OCI-M2 (cell line): Measurements from ENCODE around the gene NAV2.

ENCODE experiments used
- DNase-seq: peaks from one replicate; lab custom pipeline; 2025; ENCODE audit not compliant: unreplicated experiment; lab: John Stamatoyannopoulos, UW

NAV2 gene

GRCh38 chr11:19963697-19964387 lies 251.2 kb downstream of the NAV2 start:
- no peak for DNase-seq

GRCh38 chr11:19966441-19966840 lies 253.8 kb downstream of the NAV2 start:
- DNase-seq, result no peak

DNA sequence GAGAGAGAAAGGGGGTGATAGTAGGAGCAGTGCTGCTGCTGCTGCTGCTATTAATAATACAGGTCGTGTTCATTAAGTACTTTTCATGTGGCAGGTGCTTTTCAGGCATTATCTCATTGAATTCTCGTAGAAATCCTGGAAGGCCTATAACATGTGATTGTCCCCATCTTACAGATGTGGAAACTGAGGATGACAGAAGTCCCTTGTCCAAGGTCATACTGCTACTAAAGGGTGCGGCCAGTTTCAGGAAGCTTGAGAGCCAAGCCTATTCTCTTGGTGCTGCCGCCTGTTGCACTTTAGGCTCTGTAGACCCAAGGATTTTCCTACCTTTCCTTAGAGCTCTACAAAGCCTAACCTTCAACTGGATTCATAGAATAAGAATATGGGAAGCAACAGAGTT lies 254.3 kb downstream of the NAV2 start:
- DNase-seq, result no peak

GRCh38 chr11:19967787-19968186 lies 255.2 kb downstream of the NAV2 start:
- no peak for DNase-seq

DNA sequence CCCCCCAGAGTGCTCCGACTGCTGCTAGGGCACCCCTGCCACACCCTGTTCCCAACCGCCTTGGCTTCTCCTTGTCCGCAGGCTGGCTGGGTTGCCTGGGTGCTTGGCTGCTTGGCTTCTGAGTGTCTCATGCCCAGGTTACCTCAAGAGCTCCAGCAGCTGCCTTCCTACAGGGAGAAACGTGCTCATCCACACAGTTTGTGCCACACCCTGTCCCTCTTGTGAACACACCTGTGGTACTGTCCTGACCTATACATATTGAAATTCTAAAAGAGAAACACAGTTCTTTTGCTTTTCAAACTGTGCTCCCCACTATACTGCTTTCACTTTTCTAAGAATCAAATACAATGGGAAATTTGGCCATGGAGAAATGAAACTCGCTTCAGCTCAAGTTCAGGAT lies 256.2 kb downstream of the NAV2 start:
- no peak for DNase-seq

GRCh38 chr11:19970944-19971343 lies 258.3 kb downstream of the NAV2 start:
- DNase-seq, result no peak

- DNase-seq, result no peak
These were observed 259.5 kb downstream of the NAV2 start for GRCh38 chr11:19972091-19972490.

GRCh38 chr11:19972651-19973050 lies 260.0 kb downstream of the NAV2 start:
- no peak for DNase-seq

DNA sequence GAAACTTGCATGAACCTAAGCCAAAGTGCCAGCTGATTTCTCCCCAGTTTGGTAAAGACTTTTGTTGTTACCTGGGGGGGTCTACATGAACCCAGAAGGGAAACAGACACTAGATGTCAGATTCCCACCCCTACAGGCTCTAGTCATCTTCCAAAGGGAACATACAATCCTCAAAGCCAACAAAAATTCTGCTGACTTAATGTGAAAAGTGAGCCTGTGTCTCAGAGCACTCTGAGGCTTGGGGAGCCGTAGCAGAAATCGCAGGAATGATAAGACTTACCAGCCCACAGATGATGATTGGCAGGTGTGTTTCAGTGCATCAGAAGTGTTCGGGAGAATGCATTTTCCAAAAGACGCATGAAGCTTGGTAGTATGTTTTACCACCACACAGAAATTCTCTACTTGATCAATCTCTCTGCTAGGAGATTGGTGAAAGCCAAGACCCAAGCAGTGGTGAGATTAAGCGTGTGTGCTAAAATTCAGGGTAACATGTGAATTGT lies 260.5 kb downstream of the NAV2 start:
- no peak for DNase-seq

DNA sequence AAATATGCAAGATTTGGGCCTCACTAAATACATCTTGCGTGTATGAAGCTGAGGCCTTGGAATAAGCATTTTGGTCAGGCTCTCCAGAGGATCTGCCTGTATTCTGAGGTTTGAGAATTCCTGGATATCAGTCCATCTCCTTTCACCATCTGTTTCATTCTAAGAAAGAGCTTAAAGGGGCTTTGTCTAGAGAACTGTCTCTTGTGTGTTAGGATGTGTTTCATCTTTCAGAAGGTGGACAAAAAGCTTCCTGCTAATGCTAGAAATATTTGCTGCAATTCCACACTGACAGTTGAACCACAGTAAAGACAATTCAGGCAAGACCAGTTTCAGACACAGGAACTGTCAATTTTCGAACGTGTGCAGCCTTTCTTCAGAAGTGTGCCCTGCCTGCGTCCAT lies 262.2 kb downstream of the NAV2 start:
- DNase-seq, result no peak

DNA sequence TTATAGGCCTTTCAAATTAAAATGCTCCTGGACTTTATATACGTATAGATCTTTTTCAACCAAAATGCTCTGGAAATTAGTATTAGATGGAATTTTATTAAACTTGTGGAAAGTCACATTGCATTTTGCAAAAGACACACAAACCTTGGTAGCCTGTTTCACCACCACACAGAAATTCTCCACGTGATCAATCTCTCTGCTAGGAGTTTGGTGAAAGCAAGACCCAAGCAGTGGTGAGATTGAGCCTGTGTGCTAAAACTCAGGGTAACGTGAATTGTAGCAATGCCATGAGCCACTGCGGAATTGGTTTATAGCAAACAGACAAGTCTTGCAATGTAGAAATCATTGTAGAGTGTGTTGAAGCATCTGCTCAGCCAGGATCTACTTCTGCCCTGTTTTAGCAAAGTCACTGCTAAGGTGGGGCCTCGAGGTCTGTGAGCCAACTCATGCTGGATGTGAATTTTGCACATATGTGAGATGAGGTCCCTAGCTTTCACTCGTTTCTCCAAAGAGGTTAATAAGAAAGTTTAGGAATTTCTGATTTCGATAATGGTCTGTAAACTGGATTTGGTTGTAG lies 262.9 kb downstream of the NAV2 start:
- no peak for DNase-seq

DNA sequence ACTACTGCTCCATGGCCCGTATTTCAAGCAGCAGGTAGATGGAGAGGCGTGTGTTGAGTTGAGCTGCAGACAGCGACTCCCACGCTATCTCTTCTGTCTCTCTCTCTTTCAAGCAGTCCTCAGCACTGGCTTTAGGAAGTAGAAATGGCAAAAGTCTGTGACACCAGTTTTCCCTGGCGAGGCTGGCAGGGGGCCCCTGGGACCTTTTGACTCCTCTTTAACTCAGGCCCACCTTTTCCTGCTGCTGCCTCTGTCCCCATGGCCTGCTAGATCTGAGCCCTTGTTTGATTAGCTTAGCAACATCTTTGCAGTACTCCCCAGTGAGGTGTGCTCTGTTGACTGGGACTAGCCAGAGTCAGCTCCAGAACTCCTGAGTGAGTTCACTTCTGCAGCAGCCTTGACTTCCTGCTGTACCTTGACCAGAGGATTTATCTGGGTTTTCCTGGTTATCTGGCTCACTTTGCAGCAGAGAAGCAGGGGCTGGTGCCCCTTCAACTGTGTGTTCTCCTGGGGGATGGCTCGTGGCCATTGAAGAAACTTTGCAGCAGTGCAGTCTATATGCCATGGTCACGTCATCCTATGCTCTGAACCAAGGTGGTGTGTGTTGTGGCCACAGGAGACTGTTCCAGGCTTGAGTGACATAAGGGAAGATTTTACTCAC lies 263.8 kb downstream of the NAV2 start:
- DNase-seq, result no peak

GRCh38 chr11:19977941-19978340 lies 265.3 kb downstream of the NAV2 start:
- DNase-seq, result no peak

GRCh38 chr11:19978668-19979518 lies 266.3 kb downstream of the NAV2 start:
- no peak for DNase-seq

GRCh38 chr11:19979519-19979845 lies 266.8 kb downstream of the NAV2 start:
- DNase-seq, result no peak

DNA sequence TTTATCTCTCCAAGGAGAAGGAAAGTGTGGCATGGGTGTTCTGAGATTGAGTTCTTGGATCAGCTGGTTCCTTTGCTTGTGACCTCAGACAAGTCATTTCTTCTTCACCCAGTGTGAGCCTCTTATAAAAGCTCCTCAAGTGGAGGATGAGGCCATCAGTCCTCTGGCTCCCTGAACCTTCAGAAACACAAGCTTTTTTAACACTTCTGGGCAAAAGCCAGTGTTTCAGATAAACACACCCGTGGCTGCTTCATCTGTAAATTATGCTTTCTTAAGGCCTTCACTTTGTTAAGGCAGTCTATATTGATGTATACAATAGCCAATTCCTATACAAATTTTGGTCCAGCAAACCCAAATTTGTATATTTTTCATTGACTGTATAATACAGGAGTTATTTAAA lies 267.8 kb downstream of the NAV2 start:
- DNase-seq, result no peak

DNA sequence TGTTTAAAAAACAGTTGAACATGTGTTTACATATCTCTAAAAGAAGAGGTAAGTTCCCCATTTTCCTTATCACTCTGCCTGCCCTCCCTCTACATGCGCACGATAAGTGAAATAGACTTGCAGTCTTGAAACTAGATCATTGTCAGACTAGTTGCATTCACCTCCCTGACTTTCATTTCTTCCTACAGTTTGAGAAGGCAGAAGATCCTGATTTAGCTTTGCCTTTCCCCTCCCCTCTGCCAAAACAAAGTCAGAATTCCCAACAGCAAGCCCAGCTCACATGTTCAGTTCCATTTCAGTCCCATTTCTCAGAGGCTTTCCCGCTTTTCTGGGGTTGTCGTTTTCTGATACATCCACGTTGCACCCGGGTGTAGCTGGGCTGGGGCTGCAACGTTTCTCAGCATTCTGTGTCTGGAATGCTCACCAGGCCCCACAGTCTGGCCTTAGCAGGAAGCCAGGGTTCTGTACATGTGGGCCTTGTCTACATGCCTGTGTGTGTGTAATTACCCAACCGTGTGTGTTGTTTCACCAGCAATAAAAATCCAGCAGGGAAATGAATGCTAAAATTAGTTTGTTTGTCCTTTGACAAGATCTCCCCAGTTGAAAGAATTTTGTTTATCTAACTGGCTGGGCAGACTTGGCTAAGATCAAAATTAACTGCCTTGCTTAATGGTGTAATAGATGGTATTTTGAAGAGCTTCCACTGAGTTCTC lies 268.5 kb downstream of the NAV2 start:
- no peak for DNase-seq

- no peak for DNase-seq
These were observed 270.3 kb downstream of the NAV2 start for GRCh38 chr11:19982774-19983495.

DNA sequence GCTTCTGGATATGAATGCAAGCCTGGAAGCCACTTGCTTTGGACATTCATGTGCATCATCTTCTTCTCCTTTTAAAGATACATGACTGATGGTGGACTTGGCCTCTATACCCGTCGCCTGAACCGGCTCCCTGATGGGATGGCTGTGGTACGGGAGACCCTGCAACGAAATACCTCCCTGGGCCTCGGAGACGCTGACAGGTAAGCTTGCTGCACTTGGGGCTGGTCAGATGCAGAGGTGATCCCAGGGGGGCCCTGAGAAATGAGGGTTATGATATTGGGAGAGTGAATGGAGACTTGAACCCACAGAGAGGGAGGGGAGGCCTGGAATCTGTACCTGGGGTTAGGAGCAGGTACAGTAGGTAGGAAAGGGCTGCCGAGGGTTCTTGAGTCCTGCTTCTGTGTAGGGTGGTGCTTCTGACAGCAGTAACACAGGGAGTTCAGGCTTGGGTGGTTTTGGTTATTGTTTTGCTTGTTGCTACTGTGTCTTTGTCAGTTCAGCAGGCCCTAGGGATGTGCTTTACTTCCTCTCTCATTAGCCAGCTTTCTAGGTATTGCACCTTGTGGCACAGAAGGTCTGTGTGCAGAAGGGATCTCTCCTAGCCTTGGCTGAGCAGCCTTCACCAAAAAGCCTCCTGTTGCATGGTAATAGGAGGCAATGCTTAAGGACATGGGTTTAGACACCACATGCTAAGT lies 271.6 kb downstream of the NAV2 start:
- no peak for DNase-seq

- DNase-seq, result no peak
These were observed 272.5 kb downstream of the NAV2 start for GRCh38 chr11:19985111-19985510.
